Heart left ventricle (tissue), 16 donors: ENCODE data around the gene MTRF1L. TPM values are rescaled to one million over a fixed set of nuclear protein-coding genes. Genes with fewer than 3 reads are reported as not detected.

Experiments
- ATAC-seq, 4 donors: fragments of 200-7000 bp; cut with Tn5 transposase; one replicate each; pipeline ENCODE4 v1.9.1; 2020 to 2022; ENCODE audit warnings: moderate library complexity in 4 of 4, mild to moderate bottlenecking in 3 of 4, moderate number of reproducible peaks in 1 of 4
- DNase-seq, 5 donors: peaks; one replicate each; pipeline ENCODE4 v3.0.0-alpha.2; 2020
- H3K27ac ChIP-seq, 12 donors: fragments of 200-600 bp; sonication (generic) in 4 of 12; one replicate each; pipeline versions ENCODE4 v1.5.0 to v1.8.0; 2016 to 2022; ENCODE audit warnings: mild to moderate bottlenecking in 2 of 12
- H3K27me3 ChIP-seq, 9 donors: fragments of 200-600 bp; sonication (generic) in 2 of 9; one replicate each; pipeline versions ENCODE4 v1.5.1 to v1.8.0; 2016 to 2022; ENCODE audit warnings: mild to moderate bottlenecking in 3 of 9
- H3K36me3 ChIP-seq, 9 donors: fragments of 200-600 bp; sonication (generic) in 2 of 9; one replicate each; pipeline versions ENCODE4 v1.5.0 to v1.8.0; 2018 to 2022; ENCODE audit warnings: mild to moderate bottlenecking in 2 of 9
- H3K4me1 ChIP-seq, 12 donors: fragments of 200-600 bp; sonication (generic) in 4 of 12; one replicate each; pipeline versions ENCODE4 v1.5.0 to v1.8.0; 2016 to 2022; ENCODE audit warnings: mild to moderate bottlenecking in 3 of 12
- H3K4me3 ChIP-seq, 12 donors: fragments of 200-600 bp; sonication (generic) in 4 of 12; one replicate each; pipeline versions ENCODE4 v1.5.0 to v1.8.0; 2017 to 2022; ENCODE audit warnings: mild to moderate bottlenecking in 9 of 12, moderate library complexity in 4 of 12
- H3K9me3 ChIP-seq, 12 donors: fragments of 200-600 bp; sonication (generic) in 4 of 12; one replicate each; pipeline versions ENCODE4 v1.5.0 to v1.8.0; 2016 to 2022; ENCODE audit warnings: mild to moderate bottlenecking in 1 of 12
- POLR2A ChIP-seq, 2 donors: fragments of 450-650 bp; IDR thresholded peaks; one replicate each; pipeline ENCODE4 v1.6.1; 2017; ENCODE audit warnings: antibody characterized with exemption in 2 of 2, mild to moderate bottlenecking in 2 of 2, moderate library complexity in 2 of 2
- WGBS, 4 donors: extraction: QIAGEN DNeasy Blood & Tissue Kit in 2 of 4; methylation state at CpG; one replicate each; pipeline versions ENCODE4 v1.1.5 to v1.1.7; 2013 to 2018; 5-methylcytosine and 5-hydroxymethylcytosine counted together
- intact Hi-C, 10 donors: fragments of 100-400 bp; cut with DNase I; formaldehyde crosslinking; loops; one replicate each; pipeline versions ENCODE4 v1.11.1 to v1.14.2; 2022
- polyA plus RNA-seq, 2 donors: library from polyadenylated mRNA; stranded (reverse); fragments of 200-250 nt; gene quantifications; one replicate each; pipeline ENCODE4 v1.2.3, GENCODE V29; 2013
- total RNA-seq, 9 donors: library from RNA; depleted of rRNA in 2 of 9; stranded (reverse); fragments of >200 nt in 2 of 9; fragmentation: NEBNext Ultra II Directional in 3 of 9; extraction: Animal tissue kit (Norgen Biotek cat#: 25700) in 3 of 9; gene quantifications; one replicate each; pipeline versions ENCODE4 v1.1.0 to v1.2.4, GENCODE V29; 2016 to 2023
- TF ChIP-seq, protein P1 (sequence below), 12 donors: fragments of 200-600 bp; sonication (generic) in 4 of 12; IDR thresholded peaks; one replicate each; pipeline versions ENCODE4 v1.5.0 to v1.8.0; 2018 to 2022; ENCODE audit warnings: antibody characterized with exemption in 12 of 12, mild to moderate bottlenecking in 5 of 12
- donor health status: ischemic (EF 13 %, LVEDD 7.1; RV severe dilation, severe dysfunction).
- donor health status: healthy with polysubstance abuse.
- donor health status: DM: no; HTN: yes; CAD: no.
- donor health status: DM: no; HTN: no; CAD: no.
- donor health status: ischemic (EF 25% LVEDD 6.9; RV normal size, moderate dysfunction).
- donor health status: ischemic (EF 25% LVEDD 5.7; RV mildly dilated, moderate dysfunction).
- donor health status: healthy.
- donor health status: DM: yes; HTN: yes; CAD: no.
- donor health status: ischemic (EF 35%, LVEDD 5.7; RV mildly dilated, moderate dysfunction).
- donor health status: nonischemic (EF 11% LVEDD 7.7; RV severe dilation, severe dysfunction).
- donor health status: DM: yes; HTN: yes; CAD: no.
- donor health status: PGD.
- donor health status: ischemic (EF 29% LVEDD 5.4; RV normal size, mild dysfunction).
- donor health status: nonischemic (EF 23%, LVEDD 6.1; RV moderate dilation, normal function).

MTRF1L gene
- total and polyA plus RNA-seq, 11 donors = 14.8 to 33.0 (median 22.7) TPM

DNA sequence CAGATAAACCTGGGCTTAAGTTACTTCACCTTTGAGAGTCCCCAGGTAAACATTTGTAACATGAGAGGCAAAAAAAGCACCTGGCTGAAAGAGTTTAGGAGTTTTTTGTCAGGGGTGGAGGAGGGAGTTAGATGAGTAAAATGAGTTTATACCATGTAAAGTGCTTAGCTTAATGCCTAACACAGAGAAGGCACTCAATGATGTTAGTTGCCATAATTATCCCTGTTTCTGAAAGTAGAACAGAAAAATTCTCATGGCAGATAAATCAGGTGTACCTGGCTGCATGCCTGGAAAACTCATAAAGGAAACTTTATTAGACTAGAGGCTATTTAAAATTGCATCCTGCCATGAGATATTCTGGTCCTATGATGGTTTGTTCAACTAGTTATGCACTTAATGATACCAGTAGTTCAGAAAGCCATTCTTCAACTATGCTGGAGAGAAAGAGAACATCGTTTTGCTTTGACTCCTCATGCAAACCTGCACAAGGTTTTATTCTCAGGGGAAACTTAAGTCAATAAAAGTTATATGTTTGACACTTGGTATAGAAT lies 60.1 kb downstream of the MTRF1L start:
- Histone ChIP-seq H3K4me3 (no peak overlapping the region), H3K27ac (peak overlapping the region in 1 of 12 donors; percentile 54), H3K36me3 (no peaks in the 10 kb centered on the region), H3K4me1 (no peaks in the 10 kb centered on the region), H3K27me3 (peaks cover 0 to 5% (median 0%) of the 10 kb centered on the region in 9 donors), H3K9me3 (no peaks in the 10 kb centered on the region)
- peak in 2 of 4 donors; percentile 42 to 69 for ATAC-seq
- peak in 1 of 5 donors; percentile 12 for DNase-seq
- intact Hi-C loops = loop anchor here in 1 of 10 donors (10.0 kb wide), 1 partner anchor 388 kb away; no protein-coding TSS in a partner anchor
- WGBS, 4 donors = 29 to 74% (median 48%) methylated on average over 1 of the region's 1 CpG
- TF ChIP-seq POLR2A (IDR thresholded peaks at IDR 0.05) = no peak
- TF ChIP-seq, protein P1, sequence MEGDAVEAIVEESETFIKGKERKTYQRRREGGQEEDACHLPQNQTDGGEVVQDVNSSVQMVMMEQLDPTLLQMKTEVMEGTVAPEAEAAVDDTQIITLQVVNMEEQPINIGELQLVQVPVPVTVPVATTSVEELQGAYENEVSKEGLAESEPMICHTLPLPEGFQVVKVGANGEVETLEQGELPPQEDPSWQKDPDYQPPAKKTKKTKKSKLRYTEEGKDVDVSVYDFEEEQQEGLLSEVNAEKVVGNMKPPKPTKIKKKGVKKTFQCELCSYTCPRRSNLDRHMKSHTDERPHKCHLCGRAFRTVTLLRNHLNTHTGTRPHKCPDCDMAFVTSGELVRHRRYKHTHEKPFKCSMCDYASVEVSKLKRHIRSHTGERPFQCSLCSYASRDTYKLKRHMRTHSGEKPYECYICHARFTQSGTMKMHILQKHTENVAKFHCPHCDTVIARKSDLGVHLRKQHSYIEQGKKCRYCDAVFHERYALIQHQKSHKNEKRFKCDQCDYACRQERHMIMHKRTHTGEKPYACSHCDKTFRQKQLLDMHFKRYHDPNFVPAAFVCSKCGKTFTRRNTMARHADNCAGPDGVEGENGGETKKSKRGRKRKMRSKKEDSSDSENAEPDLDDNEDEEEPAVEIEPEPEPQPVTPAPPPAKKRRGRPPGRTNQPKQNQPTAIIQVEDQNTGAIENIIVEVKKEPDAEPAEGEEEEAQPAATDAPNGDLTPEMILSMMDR (IDR thresholded peaks at IDR 0.05) = no peak

DNA sequence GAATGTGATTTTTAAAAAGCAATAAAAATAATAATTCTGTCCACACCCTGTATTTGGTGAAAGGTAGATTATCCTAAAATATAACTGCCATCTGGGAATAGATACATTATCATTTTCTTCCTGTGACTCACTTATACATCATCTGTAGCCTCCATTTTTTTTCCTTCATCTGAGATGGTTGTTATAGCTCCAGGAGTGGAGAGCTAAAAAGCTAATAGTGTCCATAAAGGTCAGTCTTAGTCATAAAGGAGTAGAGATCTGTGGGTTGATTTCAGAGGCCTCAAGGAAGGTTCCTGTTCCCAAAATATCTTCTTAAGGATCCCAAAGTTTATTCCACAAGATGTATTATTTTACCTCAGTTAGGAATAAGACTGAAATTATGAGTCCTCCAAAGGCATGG lies 60.8 kb downstream of the MTRF1L start:
- no peak for ATAC-seq
- Histone ChIP-seq H3K4me3 (no peak overlapping the region), H3K9me3 (no peaks in the 10 kb centered on the region), H3K27me3 (peaks cover 0 to 5% (median 0%) of the 10 kb centered on the region in 9 donors), H3K27ac (no peak overlapping the region), H3K4me1 (no peaks in the 10 kb centered on the region), H3K36me3 (no peaks in the 10 kb centered on the region)
- no peak for TF ChIP-seq POLR2A (IDR thresholded peaks at IDR 0.05)
- TF ChIP-seq, protein P1 (IDR thresholded peaks at IDR 0.05) = no peak
- DNase-seq = no peak
- intact Hi-C loops = loop anchor here in 1 of 10 donors (10.0 kb wide), 1 partner anchor 387 kb away; no protein-coding TSS in a partner anchor

Other genes with a start within 250 kb of the MTRF1L start
- 1 to 10 TPM; 1.1 to 5.1 (median 2.1) TPM for gene FBXO5, start 19.7 kb downstream of the MTRF1L start, total RNA-seq
- gene FBXO5, start 19.7 kb downstream of the MTRF1L start, polyA plus RNA-seq = 1 to 10 TPM in 1 of 2 donors, under 1 TPM in 1; 0.65 to 1.7 TPM
- gene RGS17, start 128.6 kb upstream of the MTRF1L start, total RNA-seq = under 1 TPM in 8 of 9 donors, not detected in 1; 0.02 to 0.53 (median 0.19) TPM
- gene RGS17, start 128.6 kb upstream of the MTRF1L start, polyA plus RNA-seq = under 1 TPM; under 0.01 to 0.30 TPM